K562 (cell line): ENCODE results near the gene WDR83. TPM values are rescaled to one million over a fixed set of nuclear protein-coding genes. Genes with fewer than 3 reads are reported as not detected.

Experiments
- BRD9 ChIP-seq: fragments of 450-650 bp; IDR thresholded peaks from 2 replicates; pipeline ENCODE4 v1.6.1; 2018; ENCODE audit warnings: low read depth; ENCODE audit not compliant: partially characterized antibody
- FOXJ3 ChIP-seq: sonication (generic); formaldehyde crosslinking; IDR thresholded peaks from 2 replicates; pipeline ENCODE4 v1.4.0; 2020; ENCODE audit warnings: mild to moderate bottlenecking, missing genetic modification reagents
- GABPB1 ChIP-seq: sonication (generic); formaldehyde crosslinking; IDR thresholded peaks from 2 replicates; pipeline ENCODE4 v1.8.0; 2022; ENCODE audit warnings: mild to moderate bottlenecking, missing genetic modification reagents
- HNRNPUL1 ChIP-seq: fragments of 200-400 bp; formaldehyde crosslinking; IDR thresholded peaks from 2 replicates; pipeline ENCODE4 v1.6.1; 2017; ENCODE audit warnings: low read length
- HSF4 ChIP-seq: fragments of 250-450 bp; sonication (Bioruptor Pico); IDR thresholded peaks from 2 replicates; pipeline ENCODE4 v2.1.2; 2022; ENCODE audit warnings: mild to moderate bottlenecking, moderate library complexity, borderline replicate concordance
- KAT2B ChIP-seq: IDR thresholded peaks from one replicate; pipeline ENCODE4 v1.6.1; 2012; ENCODE audit warnings: low read depth, mild to moderate bottlenecking, control low read depth, inconsistent platforms, low read length, moderate library complexity
- MAFF ChIP-seq: IDR thresholded peaks from 2 replicates; pipeline ENCODE4 v1.6.1; 2012; ENCODE audit warnings: low read length, improper control_type of control experiment
- NCOA4 ChIP-seq: fragments of 450-650 bp; IDR thresholded peaks from 2 replicates; pipeline ENCODE4 v1.6.1; 2018; ENCODE audit warnings: mild to moderate bottlenecking; ENCODE audit not compliant: partially characterized antibody
- PTBP1 ChIP-seq: fragments of 200-400 bp; formaldehyde crosslinking; IDR thresholded peaks from 2 replicates; pipeline ENCODE4 v1.6.1; 2017; ENCODE audit warnings: low read depth, low read length
- RNF2 ChIP-seq: sonication (generic); IDR thresholded peaks from 2 replicates; pipeline ENCODE4 v1.6.1; 2016
- SETDB1 ChIP-seq: IDR thresholded peaks from one replicate; pipeline ENCODE4 v1.6.1; 2012; ENCODE audit warnings: low read length, control low read depth, inconsistent platforms
- TAF15 ChIP-seq: fragments of 200-400 bp; formaldehyde crosslinking; IDR thresholded peaks from 2 replicates; pipeline ENCODE4 v1.6.1; 2017; ENCODE audit warnings: mild to moderate bottlenecking, low read depth, low read length, moderate library complexity
- TBP ChIP-seq: optimal IDR thresholded peaks from 2 replicates; pipeline ENCODE3; 2011; ENCODE audit warnings: low read depth, low read length, improper control_type of control experiment
- TCF3 ChIP-seq: sonication (generic); formaldehyde crosslinking; IDR thresholded peaks from 2 replicates; pipeline ENCODE4 v1.4.0; 2020; ENCODE audit warnings: mild to moderate bottlenecking, missing genetic modification reagents
- TCFL5 ChIP-seq: fragments of 250-450 bp; sonication (Bioruptor Pico); conservative IDR thresholded peaks from 2 replicates; pipeline ENCODE4 v1.6.1; 2021; ENCODE audit warnings: mild to moderate bottlenecking, moderate library complexity, matching md5 sums
- ZNF3 ChIP-seq: fragments of 250-450 bp; sonication (Bioruptor Pico); IDR thresholded peaks from 2 replicates; pipeline ENCODE4 v1.5.0; 2021; ENCODE audit warnings: mild to moderate bottlenecking, moderate library complexity
- ZNF316 ChIP-seq: fragments of 450-650 bp; IDR thresholded peaks from 2 replicates; pipeline ENCODE4 v1.6.1; 2016
- ZSCAN32 ChIP-seq: fragments of 450-650 bp; formaldehyde crosslinking; IDR thresholded peaks from 2 replicates; pipeline ENCODE4 v1.4.0; 2020; ENCODE audit warnings: mild to moderate bottlenecking, moderate library complexity
- polyA plus RNA-seq, 8 experiments: library from polyadenylated mRNA; depleted of rRNA in 4 of 8; stranded (reverse) in 5 of 8; unstranded in 3 of 8; fragments of >200 nt; fragmentation: Nextera tagmentation in 2 of 8; fragmentation: Illumina TruSeq in 1 of 8; extraction: Ambion mirVana in 2 of 8; extraction: Trizol in 1 of 8; gene quantifications; 2 replicates each; pipeline versions ENCODE4 v1.2.1 to v1.2.3, GENCODE V29; 2011 to 2014; ENCODE audit warnings: inconsistent platforms in 1 of 8, missing spikeins in 1 of 8
- total RNA-seq, 7 experiments: library from RNA; depleted of rRNA in 6 of 7; stranded (reverse); fragments of >200 nt in 6 of 7; fragmentation: Illumina TruSeq in 2 of 7; extraction: Trizol in 2 of 7; gene quantifications; 2 replicates each; pipeline versions ENCODE4 v1.2.1 to v1.2.3, GENCODE V29; 2011 to 2021; ENCODE audit warnings: low replicate concordance in 1 of 7
- TF ChIP-seq, protein P1 (sequence below), 2 experiments: IDR thresholded peaks; 2 replicates each; pipeline ENCODE4 v1.6.1; 2011; ENCODE audit warnings: borderline replicate concordance in 1 of 2, control low read depth in 1 of 2, low read depth in 1 of 2, low read length in 1 of 2, mild to moderate bottlenecking in 1 of 2, mixed read lengths in 1 of 2, moderate library complexity in 1 of 2; ENCODE audit not compliant: insufficient read depth in 1 of 2, insufficient read length in 1 of 2, poor library complexity in 1 of 2, severe bottlenecking in 1 of 2; ENCODE audit errors: extremely low read depth in 1 of 2
- TF ChIP-seq, protein P2 (sequence below): fragments of 450-650 bp; IDR thresholded peaks from 2 replicates; pipeline ENCODE4 v1.7.0; 2016; ENCODE audit warnings: borderline replicate concordance

WDR83 gene
- total and polyA plus RNA-seq, 9 of the 15 experiments (the other 6 are each of a cell fraction or from before 2014, with no cell fraction given): 0.52 to 21.3 (median 4.2) TPM

DNA sequence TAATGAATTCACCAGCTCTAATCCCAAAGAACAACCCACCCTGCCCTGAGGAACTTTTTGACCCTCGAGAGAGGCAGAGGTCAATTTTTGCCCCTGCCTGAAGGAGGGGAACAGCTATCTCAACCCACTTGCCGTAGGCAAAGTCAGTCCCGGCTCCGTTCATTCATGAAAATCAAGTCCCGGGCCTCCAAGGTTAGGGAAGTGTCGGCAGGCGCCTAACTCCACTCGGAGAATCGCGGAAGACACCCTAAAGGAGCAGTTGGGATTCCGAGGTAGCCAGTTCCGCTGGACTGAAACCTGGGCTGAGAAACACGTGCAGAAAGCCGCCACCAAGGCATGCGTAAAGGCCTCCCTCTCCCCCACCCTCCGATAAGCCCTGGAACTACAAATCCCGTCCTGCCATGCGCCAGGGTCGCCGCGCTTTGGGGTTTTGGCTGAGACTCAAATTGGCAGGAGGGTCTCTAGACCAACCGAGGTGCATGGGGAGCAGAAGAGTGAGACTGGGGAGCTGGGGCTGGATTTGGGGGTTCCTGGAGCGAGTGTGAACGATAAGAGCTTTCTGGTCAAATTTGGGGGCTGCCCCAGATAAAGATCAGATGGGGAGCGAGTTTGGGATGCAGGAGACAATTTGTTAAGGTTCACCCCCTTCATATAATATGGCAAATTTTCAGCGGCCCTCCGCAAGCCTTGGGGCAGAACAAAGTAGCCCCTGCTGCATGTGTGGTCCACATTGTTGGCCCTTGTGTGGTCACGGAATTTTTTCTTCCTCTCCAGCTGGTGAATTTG, 57.2 kb downstream of the WDR83 start, which contains the start of gene TNPO2 (continued):
- no peak for TF ChIP-seq FOXJ3 (CRISPR knock-in tag)
- no peak for TF ChIP-seq TAF15
- TF ChIP-seq, protein P1, sequence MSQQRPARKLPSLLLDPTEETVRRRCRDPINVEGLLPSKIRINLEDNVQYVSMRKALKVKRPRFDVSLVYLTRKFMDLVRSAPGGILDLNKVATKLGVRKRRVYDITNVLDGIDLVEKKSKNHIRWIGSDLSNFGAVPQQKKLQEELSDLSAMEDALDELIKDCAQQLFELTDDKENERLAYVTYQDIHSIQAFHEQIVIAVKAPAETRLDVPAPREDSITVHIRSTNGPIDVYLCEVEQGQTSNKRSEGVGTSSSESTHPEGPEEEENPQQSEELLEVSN (IDR thresholded peaks at IDR 0.05; ENCODE audit: borderline replicate concordance in 1 of 2, extremely low read depth in 1 of 2, insufficient read depth in 1 of 2, insufficient read length in 1 of 2, low read depth in 1 of 2, low read length in 1 of 2, poor library complexity in 1 of 2, severe bottlenecking in 1 of 2): peak; percentile 89 to 95
- TF ChIP-seq HSF4 (CRISPR knock-in tag): no peak
- TF ChIP-seq PTBP1: no peak
- no peak for TF ChIP-seq NCOA4
- no peak for TF ChIP-seq TCFL5
- no peak for TF ChIP-seq HNRNPUL1
- TF ChIP-seq ZNF316: no peak
- no peak for TF ChIP-seq ZSCAN32
- TF ChIP-seq KAT2B: no peak
- no peak for TF ChIP-seq BRD9
- no peak for TF ChIP-seq ZNF3 (CRISPR knock-in tag)
- TF ChIP-seq TCF3 (CRISPR knock-in tag): no peak
- 0 out of 2 replicates have a peak, but pooled peaks have one; percentile 1 for TF ChIP-seq MAFF
- no peak for TF ChIP-seq GABPB1 (CRISPR knock-in tag)
- TF ChIP-seq TBP: peak; percentile 76
- TF ChIP-seq, protein P2, sequence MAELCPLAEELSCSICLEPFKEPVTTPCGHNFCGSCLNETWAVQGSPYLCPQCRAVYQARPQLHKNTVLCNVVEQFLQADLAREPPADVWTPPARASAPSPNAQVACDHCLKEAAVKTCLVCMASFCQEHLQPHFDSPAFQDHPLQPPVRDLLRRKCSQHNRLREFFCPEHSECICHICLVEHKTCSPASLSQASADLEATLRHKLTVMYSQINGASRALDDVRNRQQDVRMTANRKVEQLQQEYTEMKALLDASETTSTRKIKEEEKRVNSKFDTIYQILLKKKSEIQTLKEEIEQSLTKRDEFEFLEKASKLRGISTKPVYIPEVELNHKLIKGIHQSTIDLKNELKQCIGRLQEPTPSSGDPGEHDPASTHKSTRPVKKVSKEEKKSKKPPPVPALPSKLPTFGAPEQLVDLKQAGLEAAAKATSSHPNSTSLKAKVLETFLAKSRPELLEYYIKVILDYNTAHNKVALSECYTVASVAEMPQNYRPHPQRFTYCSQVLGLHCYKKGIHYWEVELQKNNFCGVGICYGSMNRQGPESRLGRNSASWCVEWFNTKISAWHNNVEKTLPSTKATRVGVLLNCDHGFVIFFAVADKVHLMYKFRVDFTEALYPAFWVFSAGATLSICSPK: no peak
- TF ChIP-seq RNF2: peak; percentile 66; the same call in 1 of the 2 replicates
- TF ChIP-seq SETDB1: no peak
